ENCODE results near the gene DDX52. TPM values are rescaled to one million over a fixed set of nuclear protein-coding genes. Genes with fewer than 3 reads are reported as not detected.

The DDX52 gene
- total and polyA plus RNA-seq, 2 experiments from 2014 or later = 46.2 to 61.3 TPM

DNA sequence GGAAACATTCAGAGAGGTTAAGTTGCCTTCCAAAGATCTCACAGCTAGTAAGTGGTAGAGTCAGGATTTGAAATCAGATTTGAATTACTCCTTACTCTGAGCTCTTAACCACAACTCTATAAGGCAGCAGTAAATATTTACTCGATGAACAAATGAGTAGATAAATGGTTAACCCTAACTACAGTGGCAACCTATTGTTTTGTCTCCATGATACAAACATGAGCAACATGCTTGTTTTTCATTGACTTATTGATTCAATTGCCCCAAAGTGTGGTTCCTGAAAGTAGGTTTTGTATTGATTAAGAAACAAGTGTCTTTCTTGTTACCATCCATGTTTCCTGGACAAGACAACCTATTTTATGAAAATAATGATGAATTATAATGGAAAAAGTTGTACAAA lies 34.8 kb upstream of the DDX52 start (continued):
- TF ChIP-seq, protein P1, sequence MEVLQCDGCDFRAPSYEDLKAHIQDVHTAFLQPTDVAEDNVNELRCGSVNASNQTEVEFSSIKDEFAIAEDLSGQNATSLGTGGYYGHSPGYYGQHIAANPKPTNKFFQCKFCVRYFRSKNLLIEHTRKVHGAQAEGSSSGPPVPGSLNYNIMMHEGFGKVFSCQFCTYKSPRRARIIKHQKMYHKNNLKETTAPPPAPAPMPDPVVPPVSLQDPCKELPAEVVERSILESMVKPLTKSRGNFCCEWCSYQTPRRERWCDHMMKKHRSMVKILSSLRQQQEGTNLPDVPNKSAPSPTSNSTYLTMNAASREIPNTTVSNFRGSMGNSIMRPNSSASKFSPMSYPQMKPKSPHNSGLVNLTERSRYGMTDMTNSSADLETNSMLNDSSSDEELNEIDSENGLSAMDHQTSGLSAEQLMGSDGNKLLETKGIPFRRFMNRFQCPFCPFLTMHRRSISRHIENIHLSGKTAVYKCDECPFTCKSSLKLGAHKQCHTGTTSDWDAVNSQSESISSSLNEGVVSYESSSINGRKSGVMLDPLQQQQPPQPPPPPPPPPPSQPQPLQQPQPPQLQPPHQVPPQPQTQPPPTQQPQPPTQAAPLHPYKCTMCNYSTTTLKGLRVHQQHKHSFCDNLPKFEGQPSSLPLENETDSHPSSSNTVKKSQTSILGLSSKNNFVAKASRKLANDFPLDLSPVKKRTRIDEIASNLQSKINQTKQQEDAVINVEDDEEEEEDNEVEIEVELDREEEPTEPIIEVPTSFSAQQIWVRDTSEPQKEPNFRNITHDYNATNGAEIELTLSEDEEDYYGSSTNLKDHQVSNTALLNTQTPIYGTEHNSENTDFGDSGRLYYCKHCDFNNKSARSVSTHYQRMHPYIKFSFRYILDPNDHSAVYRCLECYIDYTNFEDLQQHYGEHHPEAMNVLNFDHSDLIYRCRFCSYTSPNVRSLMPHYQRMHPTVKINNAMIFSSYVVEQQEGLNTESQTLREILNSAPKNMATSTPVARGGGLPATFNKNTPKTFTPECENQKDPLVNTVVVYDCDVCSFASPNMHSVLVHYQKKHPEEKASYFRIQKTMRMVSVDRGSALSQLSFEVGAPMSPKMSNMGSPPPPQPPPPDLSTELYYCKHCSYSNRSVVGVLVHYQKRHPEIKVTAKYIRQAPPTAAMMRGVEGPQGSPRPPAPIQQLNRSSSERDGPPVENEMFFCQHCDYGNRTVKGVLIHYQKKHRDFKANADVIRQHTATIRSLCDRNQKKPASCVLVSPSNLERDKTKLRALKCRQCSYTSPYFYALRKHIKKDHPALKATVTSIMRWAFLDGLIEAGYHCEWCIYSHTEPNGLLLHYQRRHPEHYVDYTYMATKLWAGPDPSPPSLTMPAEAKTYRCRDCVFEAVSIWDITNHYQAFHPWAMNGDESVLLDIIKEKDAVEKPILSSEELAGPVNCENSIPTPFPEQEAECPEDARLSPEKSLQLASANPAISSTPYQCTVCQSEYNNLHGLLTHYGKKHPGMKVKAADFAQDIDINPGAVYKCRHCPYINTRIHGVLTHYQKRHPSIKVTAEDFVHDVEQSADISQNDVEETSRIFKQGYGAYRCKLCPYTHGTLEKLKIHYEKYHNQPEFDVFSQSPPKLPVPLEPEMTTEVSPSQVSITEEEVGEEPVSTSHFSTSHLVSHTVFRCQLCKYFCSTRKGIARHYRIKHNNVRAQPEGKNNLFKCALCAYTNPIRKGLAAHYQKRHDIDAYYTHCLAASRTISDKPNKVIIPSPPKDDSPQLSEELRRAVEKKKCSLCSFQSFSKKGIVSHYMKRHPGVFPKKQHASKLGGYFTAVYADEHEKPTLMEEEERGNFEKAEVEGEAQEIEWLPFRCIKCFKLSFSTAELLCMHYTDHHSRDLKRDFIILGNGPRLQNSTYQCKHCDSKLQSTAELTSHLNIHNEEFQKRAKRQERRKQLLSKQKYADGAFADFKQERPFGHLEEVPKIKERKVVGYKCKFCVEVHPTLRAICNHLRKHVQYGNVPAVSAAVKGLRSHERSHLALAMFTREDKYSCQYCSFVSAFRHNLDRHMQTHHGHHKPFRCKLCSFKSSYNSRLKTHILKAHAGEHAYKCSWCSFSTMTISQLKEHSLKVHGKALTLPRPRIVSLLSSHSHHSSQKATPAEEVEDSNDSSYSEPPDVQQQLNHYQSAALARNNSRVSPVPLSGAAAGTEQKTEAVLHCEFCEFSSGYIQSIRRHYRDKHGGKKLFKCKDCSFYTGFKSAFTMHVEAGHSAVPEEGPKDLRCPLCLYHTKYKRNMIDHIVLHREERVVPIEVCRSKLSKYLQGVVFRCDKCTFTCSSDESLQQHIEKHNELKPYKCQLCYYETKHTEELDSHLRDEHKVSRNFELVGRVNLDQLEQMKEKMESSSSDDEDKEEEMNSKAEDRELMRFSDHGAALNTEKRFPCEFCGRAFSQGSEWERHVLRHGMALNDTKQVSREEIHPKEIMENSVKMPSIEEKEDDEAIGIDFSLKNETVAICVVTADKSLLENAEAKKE (CRISPR knock-in tag; IDR thresholded peaks at IDR 0.05) = no peak
- TF ChIP-seq ZNF114 (CRISPR knock-in tag; IDR thresholded peaks at IDR 0.05) = no peak
- TF ChIP-seq EZH2 (IDR thresholded peaks at IDR 0.05; ENCODE audit: low read depth, unreplicated experiment) = no peak
- TF ChIP-seq, protein P2, sequence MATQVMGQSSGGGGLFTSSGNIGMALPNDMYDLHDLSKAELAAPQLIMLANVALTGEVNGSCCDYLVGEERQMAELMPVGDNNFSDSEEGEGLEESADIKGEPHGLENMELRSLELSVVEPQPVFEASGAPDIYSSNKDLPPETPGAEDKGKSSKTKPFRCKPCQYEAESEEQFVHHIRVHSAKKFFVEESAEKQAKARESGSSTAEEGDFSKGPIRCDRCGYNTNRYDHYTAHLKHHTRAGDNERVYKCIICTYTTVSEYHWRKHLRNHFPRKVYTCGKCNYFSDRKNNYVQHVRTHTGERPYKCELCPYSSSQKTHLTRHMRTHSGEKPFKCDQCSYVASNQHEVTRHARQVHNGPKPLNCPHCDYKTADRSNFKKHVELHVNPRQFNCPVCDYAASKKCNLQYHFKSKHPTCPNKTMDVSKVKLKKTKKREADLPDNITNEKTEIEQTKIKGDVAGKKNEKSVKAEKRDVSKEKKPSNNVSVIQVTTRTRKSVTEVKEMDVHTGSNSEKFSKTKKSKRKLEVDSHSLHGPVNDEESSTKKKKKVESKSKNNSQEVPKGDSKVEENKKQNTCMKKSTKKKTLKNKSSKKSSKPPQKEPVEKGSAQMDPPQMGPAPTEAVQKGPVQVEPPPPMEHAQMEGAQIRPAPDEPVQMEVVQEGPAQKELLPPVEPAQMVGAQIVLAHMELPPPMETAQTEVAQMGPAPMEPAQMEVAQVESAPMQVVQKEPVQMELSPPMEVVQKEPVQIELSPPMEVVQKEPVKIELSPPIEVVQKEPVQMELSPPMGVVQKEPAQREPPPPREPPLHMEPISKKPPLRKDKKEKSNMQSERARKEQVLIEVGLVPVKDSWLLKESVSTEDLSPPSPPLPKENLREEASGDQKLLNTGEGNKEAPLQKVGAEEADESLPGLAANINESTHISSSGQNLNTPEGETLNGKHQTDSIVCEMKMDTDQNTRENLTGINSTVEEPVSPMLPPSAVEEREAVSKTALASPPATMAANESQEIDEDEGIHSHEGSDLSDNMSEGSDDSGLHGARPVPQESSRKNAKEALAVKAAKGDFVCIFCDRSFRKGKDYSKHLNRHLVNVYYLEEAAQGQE (IDR thresholded peaks at IDR 0.05; ENCODE audit: unreplicated experiment) = no peak
- TF ChIP-seq, protein P3, sequence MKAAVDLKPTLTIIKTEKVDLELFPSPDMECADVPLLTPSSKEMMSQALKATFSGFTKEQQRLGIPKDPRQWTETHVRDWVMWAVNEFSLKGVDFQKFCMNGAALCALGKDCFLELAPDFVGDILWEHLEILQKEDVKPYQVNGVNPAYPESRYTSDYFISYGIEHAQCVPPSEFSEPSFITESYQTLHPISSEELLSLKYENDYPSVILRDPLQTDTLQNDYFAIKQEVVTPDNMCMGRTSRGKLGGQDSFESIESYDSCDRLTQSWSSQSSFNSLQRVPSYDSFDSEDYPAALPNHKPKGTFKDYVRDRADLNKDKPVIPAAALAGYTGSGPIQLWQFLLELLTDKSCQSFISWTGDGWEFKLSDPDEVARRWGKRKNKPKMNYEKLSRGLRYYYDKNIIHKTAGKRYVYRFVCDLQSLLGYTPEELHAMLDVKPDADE (IDR thresholded peaks at IDR 0.05) = no peak
- TF ChIP-seq NANOG (IDR thresholded peaks at IDR 0.05; ENCODE audit: borderline replicate concordance) = no peak
- TF ChIP-seq ZNF331 (CRISPR knock-in tag; IDR thresholded peaks at IDR 0.05; ENCODE audit: low read depth) = no peak
- TF ChIP-seq POLR2AphosphoS5 (IDR thresholded peaks at IDR 0.05; ENCODE audit: low read depth) = no peak
- TF ChIP-seq STAT1 (IDR thresholded peaks at IDR 0.05; ENCODE audit: unreplicated experiment) = no peak
- no peak for TF ChIP-seq EZH2phosphoT487 (IDR thresholded peaks at IDR 0.05; ENCODE audit: unreplicated experiment)

All from GM23338 (cell line).